Breast epithelium (tissue), 3 donors: ENCODE data around the gene TDRD12.

Source experiments
- CTCF ChIP-seq, 3 donors: fragments of 450-650 bp; IDR thresholded peaks; one replicate each; pipeline ENCODE4 v1.5.1; 2016 to 2017; ENCODE audit warnings: antibody characterized with exemption in 3 of 3, mild to moderate bottlenecking in 3 of 3, moderate library complexity in 3 of 3
- POLR2A ChIP-seq: fragments of 450-650 bp; IDR thresholded peaks from one replicate; pipeline ENCODE4 v1.6.1; 2016; ENCODE audit warnings: antibody characterized with exemption, mild to moderate bottlenecking, moderate library complexity

- TF ChIP-seq CTCF (IDR thresholded peaks at IDR 0.05) (no peak), POLR2A (no peak)
Measured at GRCh38 chr19:32874605-32875004, 155.0 kb downstream of the TDRD12 start.
